DMS153 treated with DMSO at 0.1 percent for 48 hours (cell line): ENCODE results near the gene ARF1.

Experiments used
- DNase-seq: peaks from one replicate; lab custom pipeline; 2025; ENCODE audit not compliant: unreplicated experiment; lab: John Stamatoyannopoulos, UW

The ARF1 gene

DNA sequence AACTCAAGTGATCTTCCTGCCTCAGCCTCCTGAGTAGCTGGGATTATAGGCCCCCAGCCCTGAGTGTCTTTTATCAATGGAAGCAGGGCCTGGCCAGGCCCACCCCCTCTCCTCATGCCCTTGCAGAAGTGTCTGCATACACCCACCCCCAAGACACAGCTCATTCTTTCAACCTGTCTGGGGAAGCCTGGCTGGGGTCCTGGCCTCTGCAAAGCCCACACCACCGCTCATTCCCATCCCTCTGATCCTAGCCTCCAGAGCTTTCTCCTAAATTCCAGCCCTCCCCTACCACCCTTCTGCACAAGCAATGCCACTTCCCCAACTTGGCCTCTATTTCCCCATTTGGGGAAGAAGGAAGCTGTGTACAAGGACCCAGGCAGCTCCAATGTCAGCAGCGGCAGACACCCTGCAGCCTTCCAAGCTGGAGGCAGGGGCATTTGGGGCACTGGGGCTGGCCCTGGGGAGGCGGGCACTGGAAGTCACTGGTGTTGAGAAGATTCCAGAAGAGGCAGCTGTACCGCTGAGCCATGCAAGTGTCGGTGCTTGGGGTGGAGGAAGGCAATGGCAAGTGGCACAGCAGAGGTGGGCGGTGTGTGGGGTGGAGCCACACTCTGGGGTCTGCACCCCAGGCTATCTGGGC, 33.7 kb upstream of the ARF1 start:
- no peak for DNase-seq

DNA sequence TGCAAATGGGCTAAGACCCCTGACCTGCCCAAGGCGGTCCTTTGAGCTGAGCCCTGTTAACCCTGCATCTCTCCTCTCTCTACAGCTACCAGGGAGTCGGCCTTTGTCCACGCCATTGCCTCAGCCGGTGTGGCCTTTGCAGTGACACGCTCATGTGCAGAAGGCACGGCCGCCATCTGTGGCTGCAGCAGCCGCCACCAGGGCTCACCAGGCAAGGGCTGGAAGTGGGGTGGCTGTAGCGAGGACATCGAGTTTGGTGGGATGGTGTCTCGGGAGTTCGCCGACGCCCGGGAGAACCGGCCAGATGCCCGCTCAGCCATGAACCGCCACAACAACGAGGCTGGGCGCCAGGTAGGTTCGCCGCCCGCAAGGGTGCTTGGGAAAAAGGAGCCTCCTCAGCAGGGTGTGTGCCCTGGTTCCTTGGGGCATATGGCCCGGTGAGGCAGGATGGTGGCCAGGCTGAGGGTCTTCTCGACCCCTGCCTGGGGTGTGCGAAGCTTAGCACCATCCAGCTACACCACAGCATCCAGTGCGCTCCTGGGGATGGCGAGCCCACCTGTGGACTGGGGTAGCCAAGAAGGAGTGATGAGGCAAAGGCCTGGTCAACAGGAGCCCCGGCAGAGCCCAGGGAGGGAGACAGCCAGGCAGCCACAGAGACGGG, 31.8 kb upstream of the ARF1 start:
- DNase-seq: no peak

DNA sequence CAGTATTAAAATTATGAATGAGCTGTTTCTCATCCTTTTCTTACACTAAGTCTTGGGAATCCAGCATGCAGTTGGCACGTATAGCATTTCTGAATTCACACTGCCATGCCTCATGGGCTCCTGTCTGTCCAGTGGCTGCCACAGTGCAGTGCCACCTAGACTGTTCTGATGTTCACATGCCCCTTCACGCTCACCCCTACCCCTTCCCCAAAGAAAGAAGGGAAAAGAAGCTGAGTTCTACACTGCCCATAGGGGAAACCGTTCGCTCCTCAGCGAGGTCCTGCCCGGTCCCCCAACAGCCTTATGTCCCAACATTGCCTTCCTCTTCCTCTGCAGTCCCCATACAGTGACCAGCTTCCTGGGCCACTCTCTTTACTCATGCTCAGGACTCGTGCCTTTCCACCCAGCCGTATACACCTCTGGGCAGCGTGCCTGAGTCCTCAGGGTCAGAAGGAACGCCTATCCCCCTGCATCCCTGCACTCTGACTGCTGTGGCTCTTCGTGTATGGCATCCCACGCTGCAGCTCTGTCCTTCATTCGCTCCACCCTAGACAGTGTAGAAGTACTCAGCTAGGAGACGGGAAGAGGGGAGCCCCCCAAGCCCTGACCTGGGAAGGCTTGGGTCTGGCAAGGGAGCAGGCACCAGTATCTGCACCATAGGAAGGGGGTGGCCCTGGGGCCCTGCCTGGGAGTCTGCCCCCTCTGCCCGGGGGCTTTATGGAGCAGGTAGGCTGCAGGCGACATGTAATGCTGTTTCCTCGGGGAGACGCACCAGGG, 24.1 kb upstream of the ARF1 start:
- DNase-seq: no peak

DNA sequence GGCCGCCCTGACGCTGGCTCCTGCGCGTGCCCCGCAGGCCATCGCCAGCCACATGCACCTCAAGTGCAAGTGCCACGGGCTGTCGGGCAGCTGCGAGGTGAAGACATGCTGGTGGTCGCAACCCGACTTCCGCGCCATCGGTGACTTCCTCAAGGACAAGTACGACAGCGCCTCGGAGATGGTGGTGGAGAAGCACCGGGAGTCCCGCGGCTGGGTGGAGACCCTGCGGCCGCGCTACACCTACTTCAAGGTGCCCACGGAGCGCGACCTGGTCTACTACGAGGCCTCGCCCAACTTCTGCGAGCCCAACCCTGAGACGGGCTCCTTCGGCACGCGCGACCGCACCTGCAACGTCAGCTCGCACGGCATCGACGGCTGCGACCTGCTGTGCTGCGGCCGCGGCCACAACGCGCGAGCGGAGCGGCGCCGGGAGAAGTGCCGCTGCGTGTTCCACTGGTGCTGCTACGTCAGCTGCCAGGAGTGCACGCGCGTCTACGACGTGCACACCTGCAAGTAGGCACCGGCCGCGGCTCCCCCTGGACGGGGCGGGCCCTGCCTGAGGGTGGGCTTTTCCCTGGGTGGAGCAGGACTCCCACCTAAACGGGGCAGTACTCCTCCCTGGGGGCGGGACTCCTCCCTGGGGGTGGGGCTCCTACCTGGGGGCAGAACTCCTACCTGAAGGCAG, 23.4 kb upstream of the ARF1 start:
- no peak for DNase-seq

DNA sequence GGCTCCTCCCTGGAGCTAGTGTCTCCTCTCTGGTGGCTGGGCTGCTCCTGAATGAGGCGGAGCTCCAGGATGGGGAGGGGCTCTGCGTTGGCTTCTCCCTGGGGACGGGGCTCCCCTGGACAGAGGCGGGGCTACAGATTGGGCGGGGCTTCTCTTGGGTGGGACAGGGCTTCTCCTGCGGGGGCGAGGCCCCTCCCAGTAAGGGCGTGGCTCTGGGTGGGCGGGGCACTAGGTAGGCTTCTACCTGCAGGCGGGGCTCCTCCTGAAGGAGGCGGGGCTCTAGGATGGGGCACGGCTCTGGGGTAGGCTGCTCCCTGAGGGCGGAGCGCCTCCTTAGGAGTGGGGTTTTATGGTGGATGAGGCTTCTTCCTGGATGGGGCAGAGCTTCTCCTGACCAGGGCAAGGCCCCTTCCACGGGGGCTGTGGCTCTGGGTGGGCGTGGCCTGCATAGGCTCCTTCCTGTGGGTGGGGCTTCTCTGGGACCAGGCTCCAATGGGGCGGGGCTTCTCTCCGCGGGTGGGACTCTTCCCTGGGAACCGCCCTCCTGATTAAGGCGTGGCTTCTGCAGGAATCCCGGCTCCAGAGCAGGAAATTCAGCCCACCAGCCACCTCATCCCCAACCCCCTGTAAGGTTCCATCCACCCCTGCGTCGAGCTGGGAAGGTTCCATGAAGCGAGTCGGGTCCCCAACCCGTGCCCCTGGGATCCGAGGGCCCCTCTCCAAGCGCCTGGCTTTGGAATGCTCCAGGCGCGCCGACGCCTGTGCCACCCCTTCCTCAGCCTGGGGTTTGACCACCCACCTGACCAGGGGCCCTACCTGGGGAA, 22.7 kb upstream of the ARF1 start:
- DNase-seq: peak; percentile 100

DNA sequence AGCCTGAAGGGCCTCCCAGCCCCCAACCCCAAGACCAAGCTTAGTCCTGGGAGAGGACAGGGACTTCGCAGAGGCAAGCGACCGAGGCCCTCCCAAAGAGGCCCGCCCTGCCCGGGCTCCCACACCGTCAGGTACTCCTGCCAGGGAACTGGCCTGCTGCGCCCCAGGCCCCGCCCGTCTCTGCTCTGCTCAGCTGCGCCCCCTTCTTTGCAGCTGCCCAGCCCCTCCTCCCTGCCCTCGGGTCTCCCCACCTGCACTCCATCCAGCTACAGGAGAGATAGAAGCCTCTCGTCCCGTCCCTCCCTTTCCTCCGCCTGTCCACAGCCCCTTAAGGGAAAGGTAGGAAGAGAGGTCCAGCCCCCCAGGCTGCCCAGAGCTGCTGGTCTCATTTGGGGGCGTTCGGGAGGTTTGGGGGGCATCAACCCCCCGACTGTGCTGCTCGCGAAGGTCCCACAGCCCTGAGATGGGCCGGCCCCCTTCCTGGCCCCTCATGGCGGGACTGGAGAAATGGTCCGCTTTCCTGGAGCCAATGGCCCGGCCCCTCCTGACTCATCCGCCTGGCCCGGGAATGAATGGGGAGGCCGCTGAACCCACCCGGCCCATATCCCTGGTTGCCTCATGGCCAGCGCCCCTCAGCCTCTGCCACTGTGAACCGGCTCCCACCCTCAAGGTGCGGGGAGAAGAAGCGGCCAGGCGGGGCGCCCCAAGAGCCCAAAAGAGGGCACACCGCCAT, 21.9 kb upstream of the ARF1 start:
- no peak for DNase-seq

DNA sequence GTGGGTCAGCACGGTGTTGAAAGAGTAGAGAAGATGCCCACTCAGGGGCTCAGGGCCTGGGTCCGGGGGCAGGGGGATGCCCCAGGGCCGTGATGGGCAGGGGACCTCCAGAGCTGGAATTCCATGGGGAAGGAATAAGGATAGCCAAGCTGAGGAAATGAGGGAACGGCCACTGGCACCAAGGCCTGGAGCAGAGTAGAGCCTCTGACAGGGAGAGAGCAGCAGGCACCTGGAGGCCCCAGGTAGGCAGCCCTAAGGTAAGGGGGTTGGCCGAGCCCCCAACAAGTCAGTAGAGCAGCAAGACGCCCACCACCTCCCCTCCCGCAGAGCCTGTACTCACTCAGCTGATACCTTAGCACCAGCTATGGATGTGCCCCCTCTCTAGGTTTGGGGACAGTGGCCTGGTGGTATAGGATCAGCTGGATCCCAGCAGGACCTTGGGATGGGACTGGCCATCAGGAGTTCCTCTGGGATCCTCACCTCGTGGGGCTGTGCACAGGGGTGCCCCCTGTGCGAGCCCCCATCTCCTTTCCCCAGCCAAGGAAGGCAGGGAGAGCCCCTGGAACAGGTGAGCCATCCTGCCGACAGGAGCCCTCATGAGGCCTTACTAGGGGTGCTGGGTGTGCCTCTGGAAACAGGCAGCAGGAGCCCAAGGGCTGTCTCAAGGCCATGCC, 21.0 kb upstream of the ARF1 start:
- DNase-seq: no peak

DNA sequence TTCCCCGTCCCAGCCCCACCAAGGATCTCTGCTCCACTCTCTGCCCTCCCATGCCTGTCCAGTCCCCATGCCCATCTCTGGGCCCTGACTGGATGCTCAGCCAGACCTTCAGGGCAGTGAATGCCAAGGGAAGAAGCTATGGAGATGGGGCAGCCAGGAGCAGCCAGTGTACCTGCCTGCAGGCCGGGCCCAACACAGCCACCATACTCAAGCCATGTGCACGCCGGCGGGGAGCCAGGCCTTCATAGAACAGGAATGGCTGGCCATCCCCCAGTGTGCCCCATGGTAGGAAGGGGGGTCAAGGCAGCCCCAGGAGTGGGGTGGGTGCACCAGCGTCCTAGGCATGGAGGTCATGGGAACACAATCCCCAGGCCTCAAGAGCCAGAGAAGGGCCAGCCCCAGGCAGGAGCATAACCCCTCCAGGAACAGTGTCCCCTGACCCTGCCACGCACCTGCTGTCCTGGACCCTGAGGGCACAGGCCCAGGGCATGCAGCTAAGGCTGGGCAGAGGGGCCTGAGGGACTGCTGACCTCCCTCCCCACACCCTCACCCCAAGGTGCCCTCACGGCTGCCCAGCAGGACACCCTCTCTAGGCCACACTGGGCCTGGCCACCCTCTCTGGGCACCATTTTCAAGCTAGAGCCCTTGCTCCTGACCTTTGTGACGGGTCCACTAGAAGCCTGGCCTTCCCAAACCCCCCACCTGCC, 20.3 kb upstream of the ARF1 start:
- no peak for DNase-seq

DNA sequence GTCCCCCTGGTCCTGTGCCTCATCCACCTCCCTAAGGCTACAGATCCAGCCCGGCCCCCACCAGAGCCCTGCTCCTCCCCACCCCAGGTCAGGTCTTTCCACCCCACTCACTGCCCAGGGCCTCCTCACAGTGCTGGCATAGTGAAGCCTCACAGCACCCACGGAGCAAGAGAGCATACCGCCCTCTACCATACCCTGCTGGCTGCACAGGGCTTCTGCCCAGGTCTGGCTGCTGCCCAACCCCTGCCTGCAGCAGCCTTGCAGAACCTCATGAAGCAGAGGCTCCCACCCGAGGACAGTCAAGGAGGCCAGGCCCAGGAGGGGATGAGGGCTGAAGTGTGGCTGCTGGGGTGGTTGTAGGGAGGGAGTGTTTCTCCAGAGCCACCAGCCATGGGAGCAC, 19.7 kb upstream of the ARF1 start:
- no peak for DNase-seq

DNA sequence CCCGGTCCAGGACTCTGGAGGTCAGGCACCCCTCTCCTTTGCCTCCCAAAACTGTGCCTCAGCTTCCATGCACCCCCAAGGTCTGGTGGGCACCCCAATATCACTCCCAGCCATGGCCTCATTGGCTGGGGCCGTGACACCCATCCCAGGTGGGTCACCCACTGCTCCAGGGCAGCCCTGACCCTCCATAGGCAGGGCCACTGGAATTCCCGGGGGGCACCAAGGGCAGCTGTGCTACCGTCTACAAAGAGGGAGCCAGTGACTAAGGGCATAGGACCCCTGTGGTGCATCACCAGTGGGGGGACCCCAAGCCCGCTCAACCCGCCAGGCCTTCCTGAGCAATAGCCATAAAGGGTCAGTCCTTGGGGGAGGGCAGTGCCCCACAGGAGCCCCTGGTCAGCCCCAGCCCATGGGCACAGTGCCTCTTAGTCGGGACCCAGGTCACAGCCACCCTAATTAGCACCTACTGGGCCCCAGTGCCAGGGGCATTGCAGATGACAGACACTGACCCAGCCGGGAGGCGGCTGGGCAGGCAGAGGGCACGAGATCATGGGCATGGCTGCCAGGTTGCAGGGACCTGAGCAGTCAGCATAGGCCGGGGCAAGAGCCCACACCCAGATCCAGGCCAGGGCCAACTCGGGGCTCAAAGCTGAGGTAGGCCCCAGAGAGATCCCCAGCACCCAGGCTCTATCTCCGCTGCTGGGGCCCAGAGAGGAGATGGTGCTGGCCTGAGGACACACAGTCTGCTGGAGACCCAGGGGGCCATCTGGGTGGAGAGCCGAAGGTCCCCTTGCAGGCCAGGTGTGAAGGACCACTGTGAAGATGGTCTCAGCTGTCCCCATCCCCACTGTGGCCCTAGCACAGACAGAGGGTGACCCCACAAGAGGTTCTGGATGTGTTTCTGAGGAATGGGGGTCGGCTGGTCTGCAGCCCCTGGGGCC, 19.0 kb upstream of the ARF1 start:
- DNase-seq: no peak

DNA sequence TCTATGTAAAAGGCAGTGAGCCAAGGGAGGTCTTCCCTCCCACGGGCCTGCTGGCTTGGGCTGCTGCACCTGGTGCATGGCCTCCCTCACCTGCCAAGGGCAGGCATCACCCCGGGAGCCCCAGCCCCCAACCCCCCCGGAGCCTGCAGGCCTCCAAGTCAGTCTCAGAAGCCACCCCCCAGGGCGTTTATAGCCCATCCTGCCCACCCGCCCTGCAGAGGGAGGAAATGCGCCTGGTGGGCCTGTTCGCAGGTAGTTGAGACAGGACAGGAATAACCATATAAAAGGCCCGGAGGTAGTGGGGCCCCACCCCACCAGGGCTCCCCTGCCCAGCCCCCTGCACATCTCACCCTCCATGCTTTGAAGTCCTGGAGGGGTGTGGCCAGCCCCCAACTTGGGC, 18.2 kb upstream of the ARF1 start:
- DNase-seq: no peak

DNA sequence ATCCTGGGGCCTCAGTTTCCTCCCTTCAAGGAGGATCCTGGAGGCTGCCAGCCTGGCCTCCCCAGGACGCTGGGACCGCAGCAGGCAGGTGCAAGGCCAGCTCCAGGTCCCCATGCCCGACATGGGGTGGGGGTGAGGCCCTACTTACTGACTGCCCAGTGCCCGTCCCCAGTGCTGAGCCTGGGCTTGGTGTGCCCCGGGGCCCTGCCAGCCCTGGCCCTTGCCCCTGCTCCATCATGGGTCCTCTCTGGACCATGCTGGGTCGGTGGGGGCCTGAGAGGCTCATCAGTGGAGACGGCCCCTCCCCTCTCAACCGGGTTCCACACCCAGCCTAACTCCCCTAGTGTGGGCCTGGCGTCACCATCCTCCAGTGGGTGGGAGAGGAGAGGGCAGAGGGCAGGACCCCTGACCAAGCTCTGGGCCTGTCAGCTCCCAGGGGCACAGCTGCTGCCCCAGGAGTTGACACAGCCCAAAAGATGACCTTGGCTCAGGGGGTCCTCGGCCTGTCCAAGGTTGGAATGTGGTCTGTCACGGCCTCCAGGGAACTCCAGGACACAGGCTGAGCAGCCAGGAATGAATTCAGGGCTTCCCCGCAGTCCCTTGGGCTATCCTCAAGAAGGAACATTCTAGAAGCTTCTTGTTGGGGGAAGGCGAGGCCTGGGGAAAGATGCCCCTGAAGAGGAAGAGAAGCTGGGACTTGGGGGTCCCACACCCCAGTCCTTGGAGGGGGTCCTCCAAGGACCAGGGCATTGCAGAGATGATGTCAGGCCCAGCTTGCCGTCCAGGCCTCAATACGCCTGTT, 17.6 kb upstream of the ARF1 start:
- DNase-seq: no peak

DNA sequence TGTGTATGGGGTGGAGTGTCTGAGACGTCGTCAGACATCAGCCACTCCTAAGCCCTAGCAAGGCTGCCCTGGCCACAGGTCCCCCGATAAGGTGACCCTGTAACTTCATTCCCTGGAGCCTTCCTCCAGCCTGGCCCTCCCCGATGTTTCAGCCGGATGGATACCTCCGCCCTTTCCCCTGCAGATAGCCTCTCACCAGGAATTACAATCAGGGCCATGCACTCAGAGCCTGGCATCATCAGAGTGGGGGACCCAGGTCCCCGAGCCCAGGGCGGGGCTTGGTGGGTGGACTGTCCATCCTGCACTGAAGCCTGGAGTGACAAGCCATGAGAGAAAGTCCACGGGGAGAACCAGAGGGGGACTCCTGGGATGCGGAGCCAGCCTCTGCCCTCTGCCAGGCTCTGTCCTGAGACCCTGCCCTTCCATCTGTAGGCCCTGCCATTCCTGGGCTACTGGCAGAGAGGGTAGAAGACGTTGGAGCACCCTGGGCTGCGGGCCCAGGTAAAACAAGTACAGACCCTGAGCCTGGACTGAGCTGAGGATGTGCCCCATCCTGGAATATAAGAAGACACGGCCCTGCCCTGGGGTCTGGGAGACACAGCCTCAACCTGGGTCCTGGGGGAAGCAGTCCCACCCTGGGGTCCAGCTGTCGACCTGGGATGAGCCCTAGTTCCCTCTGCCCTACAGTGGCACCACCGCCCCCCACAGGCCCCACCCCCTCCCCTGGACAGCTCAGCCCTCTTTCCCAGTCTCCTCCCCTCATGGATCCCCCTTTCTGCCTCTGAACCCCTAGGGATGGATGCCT, 16.8 kb upstream of the ARF1 start:
- no peak for DNase-seq

DNA sequence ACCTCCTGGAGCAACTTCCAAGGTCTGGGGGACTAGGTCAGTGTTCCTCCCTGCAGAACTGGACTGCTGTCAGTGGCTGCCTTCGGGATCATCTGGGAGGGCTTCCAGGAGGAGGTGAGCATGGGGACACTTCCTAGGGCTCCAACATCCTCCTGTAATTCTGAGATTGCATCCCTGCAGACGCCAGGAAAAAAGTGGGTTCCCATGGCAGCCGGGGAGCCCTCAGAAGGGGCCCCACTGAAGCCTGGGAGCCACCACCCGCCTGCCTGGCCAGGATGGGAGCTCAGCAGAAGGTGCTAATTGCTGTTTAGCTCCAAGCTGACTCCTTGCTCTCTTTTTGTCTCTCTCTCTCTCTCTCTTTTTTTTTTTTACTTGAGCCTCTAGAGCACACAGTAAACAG, 16.1 kb upstream of the ARF1 start:
- no peak for DNase-seq

DNA sequence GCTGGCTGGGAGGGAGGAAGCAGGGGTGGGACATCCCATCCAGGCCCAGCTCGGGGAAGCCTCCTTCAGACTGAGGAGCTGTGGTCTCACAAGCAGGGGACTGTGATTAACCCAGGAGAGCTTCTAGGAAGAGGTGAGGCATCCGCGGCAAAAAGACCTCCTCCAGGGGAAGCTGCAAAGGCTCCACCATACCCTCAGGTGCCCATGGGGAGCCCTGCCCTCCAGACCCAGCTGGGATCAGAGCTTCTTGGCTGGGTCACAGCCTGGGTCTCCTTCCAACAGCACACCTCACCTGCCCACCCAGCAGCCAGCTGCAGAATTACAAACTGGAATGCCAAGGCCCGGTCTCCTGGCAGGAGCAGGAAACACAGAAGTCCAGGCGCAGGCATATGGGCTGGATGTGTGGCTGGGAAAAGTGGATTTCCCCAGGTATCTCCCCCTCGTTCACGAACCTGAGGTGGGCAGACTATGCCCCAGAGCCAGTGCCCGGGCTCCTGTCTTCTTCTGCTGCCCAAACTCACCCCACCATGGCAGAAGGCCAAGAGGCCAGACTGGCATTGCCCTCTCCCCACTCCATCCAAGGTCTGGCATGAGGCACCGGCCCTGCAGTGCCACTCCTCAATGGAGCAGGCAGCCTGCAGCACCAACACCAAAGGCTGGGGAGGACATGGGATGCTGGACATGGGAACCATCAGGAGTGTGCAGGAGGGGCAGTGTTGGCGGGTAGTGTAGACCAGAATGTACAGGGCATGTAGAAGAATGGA, 15.4 kb upstream of the ARF1 start:
- DNase-seq: no peak

DNA sequence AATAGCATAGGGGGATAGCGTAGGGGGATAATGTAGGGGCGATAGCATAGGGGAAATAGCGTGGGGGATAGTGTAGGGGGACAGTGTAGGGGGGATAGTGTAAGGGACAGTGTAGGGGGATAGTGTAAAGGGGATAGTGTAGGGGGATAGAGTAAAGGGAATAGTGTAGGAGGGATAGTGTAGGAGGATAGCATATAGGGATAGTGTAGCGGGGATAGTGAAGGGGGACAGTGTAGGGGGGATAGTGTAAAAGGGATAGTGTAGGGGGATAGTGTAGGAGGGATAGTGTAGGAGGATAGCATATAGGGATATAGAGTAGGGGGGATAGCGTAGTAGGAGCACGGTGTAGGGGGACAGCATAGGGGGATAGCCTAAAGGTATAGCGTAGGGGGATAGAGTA, 14.1 kb upstream of the ARF1 start:
- DNase-seq: no peak
